Fibroblast of lung (primary cell): ENCODE measurements around the gene PACS2.

ENCODE experiments used
- EZH2 ChIP-seq: IDR thresholded peaks from 2 replicates; pipeline ENCODE4 v1.5.1; 2012; ENCODE audit warnings: low read length, control low read depth, mild to moderate bottlenecking; ENCODE audit errors: missing control alignments
- TF ChIP-seq, protein P1 (sequence below), 2 donors: IDR thresholded peaks in 1 of 2; conservative IDR thresholded peaks in 1 of 2; 1 replicate in 1 of 2; 2 replicates in 1 of 2; pipeline ENCODE4 v1.5.1; 2011 to 2012; ENCODE audit warnings: low read length in 2 of 2, control low read depth in 1 of 2, inconsistent platforms in 1 of 2, low read depth in 1 of 2, mild to moderate bottlenecking in 1 of 2

DNA sequence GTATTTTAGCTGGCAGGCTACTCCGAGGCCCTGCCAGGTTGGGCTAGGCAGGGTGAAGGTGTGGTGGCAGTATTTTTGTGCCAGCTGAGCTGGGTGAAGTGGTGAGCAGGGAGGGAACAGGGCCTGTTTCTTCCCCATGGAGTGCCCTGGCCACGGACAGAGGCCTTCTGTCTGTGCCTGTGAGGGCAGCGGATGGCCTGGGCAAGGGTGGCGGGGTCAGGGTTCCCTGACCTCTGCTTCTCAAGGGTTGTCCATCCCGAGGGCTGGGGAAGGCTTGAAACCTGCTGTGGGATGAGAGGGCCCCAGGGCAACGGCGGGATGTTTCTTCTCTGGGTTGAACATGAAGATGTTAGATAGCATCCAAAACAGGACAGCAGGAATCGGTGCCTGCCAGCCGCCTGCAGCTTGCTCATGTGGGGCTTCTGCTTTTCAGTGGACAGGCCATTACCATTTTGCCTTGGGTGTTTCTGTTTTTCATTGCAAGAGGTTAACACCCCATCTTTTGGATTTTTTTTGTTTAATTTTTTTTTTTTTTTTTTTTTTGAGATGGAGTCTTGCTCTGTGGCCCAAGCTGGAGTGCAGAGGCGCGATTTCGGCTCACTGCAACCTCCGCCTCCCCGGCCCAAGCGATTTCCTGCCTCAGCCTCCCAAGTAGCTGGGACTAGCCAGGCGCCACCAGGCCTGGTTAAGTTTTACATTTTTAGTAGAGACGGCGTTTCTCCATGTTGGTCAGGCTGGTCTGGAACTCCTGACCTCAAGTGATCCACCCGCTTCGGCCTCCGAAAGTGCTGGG, 108.3 kb downstream of the PACS2 start:
- TF ChIP-seq, protein P1, sequence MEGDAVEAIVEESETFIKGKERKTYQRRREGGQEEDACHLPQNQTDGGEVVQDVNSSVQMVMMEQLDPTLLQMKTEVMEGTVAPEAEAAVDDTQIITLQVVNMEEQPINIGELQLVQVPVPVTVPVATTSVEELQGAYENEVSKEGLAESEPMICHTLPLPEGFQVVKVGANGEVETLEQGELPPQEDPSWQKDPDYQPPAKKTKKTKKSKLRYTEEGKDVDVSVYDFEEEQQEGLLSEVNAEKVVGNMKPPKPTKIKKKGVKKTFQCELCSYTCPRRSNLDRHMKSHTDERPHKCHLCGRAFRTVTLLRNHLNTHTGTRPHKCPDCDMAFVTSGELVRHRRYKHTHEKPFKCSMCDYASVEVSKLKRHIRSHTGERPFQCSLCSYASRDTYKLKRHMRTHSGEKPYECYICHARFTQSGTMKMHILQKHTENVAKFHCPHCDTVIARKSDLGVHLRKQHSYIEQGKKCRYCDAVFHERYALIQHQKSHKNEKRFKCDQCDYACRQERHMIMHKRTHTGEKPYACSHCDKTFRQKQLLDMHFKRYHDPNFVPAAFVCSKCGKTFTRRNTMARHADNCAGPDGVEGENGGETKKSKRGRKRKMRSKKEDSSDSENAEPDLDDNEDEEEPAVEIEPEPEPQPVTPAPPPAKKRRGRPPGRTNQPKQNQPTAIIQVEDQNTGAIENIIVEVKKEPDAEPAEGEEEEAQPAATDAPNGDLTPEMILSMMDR (conservative IDR thresholded peaks at IDR 0.05 in 1 of 2, IDR thresholded peaks at IDR 0.05 in 1 of 2; ENCODE audit: low read depth in 1 of 2, low read length in 2 of 2): no peak
- TF ChIP-seq EZH2: no peak
